ENCODE results near the gene NDUFS2.

DNA sequence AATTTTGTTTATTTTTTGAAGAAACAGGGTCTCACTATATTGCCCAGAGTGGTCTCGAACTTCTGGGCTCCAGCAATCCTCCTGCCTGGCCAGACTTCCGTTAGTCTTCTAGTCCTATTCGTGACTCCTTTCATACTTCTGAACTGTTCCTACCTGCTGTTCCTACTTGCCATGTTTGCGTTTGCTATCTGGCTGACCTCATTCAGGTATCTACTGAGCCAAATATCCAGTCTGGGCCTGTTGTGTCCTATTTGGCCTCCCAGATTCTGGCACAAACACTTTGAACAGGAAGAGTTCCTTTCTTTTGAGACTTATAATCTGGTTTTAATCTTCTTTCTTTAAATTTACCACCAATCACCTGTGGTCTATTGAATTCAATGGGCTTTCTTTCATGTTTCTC is 42.7 kb downstream of the NDUFS2 start:
- TF ChIP-seq CTCF (IDR thresholded peaks at IDR 0.05) (no peak), POLR2A (IDR thresholded peaks at IDR 0.05) (no peak), POLR2AphosphoS5 (IDR thresholded peaks at IDR 0.05) (no peak)

Measured in breast epithelium (tissue), 3 donors.